ENCODE measurements around the gene ZNF490.

DNA sequence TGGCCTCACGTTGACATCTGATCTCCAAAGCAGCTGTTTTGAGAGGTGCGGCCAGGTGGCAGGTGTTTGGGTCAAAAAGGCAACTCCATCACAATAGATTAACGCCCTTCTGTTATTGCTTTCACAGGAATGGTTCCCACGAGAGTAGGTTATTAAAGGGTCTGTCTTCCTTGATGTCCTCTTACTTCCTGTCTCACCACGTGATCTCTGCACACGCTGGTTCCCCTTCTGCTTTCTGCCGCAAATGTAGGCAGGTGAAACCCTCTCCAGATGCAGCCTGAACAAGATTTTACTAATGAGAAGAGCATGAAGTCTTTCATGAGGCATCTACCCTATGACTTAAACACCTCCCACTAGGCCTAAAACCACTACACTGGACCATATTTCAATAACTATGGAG lies 36.6 kb downstream of the ZNF490 start:
- TF ChIP-seq, protein P1, sequence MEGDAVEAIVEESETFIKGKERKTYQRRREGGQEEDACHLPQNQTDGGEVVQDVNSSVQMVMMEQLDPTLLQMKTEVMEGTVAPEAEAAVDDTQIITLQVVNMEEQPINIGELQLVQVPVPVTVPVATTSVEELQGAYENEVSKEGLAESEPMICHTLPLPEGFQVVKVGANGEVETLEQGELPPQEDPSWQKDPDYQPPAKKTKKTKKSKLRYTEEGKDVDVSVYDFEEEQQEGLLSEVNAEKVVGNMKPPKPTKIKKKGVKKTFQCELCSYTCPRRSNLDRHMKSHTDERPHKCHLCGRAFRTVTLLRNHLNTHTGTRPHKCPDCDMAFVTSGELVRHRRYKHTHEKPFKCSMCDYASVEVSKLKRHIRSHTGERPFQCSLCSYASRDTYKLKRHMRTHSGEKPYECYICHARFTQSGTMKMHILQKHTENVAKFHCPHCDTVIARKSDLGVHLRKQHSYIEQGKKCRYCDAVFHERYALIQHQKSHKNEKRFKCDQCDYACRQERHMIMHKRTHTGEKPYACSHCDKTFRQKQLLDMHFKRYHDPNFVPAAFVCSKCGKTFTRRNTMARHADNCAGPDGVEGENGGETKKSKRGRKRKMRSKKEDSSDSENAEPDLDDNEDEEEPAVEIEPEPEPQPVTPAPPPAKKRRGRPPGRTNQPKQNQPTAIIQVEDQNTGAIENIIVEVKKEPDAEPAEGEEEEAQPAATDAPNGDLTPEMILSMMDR (IDR thresholded peaks at IDR 0.05) = no peak
- TF ChIP-seq RAD21 (conservative IDR thresholded peaks at IDR 0.05 in 1 of 2, IDR thresholded peaks at IDR 0.05 in 1 of 2) = no peak
- TF ChIP-seq, protein P2, sequence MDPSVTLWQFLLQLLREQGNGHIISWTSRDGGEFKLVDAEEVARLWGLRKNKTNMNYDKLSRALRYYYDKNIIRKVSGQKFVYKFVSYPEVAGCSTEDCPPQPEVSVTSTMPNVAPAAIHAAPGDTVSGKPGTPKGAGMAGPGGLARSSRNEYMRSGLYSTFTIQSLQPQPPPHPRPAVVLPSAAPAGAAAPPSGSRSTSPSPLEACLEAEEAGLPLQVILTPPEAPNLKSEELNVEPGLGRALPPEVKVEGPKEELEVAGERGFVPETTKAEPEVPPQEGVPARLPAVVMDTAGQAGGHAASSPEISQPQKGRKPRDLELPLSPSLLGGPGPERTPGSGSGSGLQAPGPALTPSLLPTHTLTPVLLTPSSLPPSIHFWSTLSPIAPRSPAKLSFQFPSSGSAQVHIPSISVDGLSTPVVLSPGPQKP (IDR thresholded peaks at IDR 0.05; ENCODE audit: low read depth, low read length) = no peak
- no peak for TF ChIP-seq CHD2 (IDR thresholded peaks at IDR 0.05; ENCODE audit: low read length, partially characterized antibody)
- no peak for TF ChIP-seq EP300 (IDR thresholded peaks at IDR 0.05)
- TF ChIP-seq REST (IDR thresholded peaks at IDR 0.05) = no peak
- no peak for TF ChIP-seq CEBPB (IDR thresholded peaks at IDR 0.05)
- TF ChIP-seq PHF8 (IDR thresholded peaks at IDR 0.05; ENCODE audit: borderline replicate concordance, low read depth) = no peak
- TF ChIP-seq USF2 (IDR thresholded peaks at IDR 0.05) = no peak
- no peak for TF ChIP-seq SMC3 (IDR thresholded peaks at IDR 0.05)
- TF ChIP-seq POLR2A (IDR thresholded peaks at IDR 0.05; ENCODE audit: low read length) = no peak
- no peak for TF ChIP-seq MAFK (IDR thresholded peaks at IDR 0.05; ENCODE audit: partially characterized antibody)
- no peak for TF ChIP-seq BHLHE40 (IDR thresholded peaks at IDR 0.05; ENCODE audit: low read depth, low read length)
